ENCODE results near the gene SERPIND1. TPM values are rescaled to one million over a fixed set of nuclear protein-coding genes. Genes with fewer than 3 reads are reported as not detected.

The SERPIND1 gene
- total and polyA plus RNA-seq, 2 of the 8 experiments (the other 6 are each of a cell fraction or from before 2014, with no cell fraction given), result not detected

DNA sequence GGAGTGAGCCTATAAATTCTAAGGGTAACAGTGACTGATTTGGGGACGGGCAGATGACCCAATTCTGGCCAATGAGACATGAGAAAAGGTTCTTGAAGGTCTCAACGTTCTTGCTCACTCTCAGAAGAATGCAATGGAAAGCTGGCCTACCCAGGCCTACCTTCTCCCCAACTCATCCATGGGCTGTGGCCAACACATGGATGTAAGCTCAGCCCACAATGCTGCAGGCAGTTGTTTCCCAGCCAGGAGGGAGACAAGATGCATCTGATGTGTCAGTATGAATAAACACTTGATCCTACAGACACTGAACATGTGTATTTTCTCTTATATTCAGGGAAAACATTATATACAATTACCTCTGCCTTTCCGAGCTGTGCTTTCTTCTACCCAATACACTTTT, 60.3 kb downstream of the SERPIND1 start:
- Histone ChIP-seq H2BK5ac (ENCODE audit: low read depth, low read length) (no peak overlapping the region), H4K20me1 (replicated peaks in 1 of 2; ENCODE audit: control insufficient read depth in 1 of 2, insufficient read depth in 2 of 2, low read length in 2 of 2) (no peaks in the 10 kb centered on the region), H3K27ac (ENCODE audit: low read depth, low read length) (no peak overlapping the region), H4K5ac (ENCODE audit: insufficient read length, low read depth, low read length) (no peak overlapping the region), H2BK15ac (ENCODE audit: low read length) (no peak overlapping the region), H3K23me2 (ENCODE audit: low read depth, low read length) (no peaks in the 10 kb centered on the region), H3K79me2 (ENCODE audit: control insufficient read depth in 1 of 2, insufficient read depth in 2 of 2, low read length in 2 of 2) (no peaks in the 10 kb centered on the region), H3K4me2 (ENCODE audit: insufficient read depth in 1 of 2, low read depth in 2 of 2, low read length in 2 of 2) (no peak overlapping the region), H3K23ac (ENCODE audit: insufficient read length) (no peak overlapping the region), H2BK12ac (ENCODE audit: low read depth, low read length) (no peak overlapping the region), H3K4me3 (ENCODE audit: extremely low read depth in 1 of 4, insufficient read depth in 2 of 4, low read depth in 3 of 4, low read length in 4 of 4) (no peak overlapping the region), H3K4me1 (replicated peaks in 1 of 4; ENCODE audit: control insufficient read depth in 3 of 4, insufficient read depth in 4 of 4, low read length in 3 of 4) (no peaks in the 10 kb centered on the region), H2BK120ac (replicated peaks; ENCODE audit: low read depth, low read length) (no peak overlapping the region), H2BK20ac (ENCODE audit: low read length) (no peak overlapping the region), H3K14ac (ENCODE audit: insufficient read length) (no peak overlapping the region), H2AK5ac (ENCODE audit: low read depth, low read length) (no peak overlapping the region), H4K8ac (ENCODE audit: extremely low read depth, insufficient read depth, low read length) (no peak overlapping the region; the same call in 1 of the 2 replicates), H4K91ac (replicated peaks; ENCODE audit: insufficient read length, low read length) (no peak overlapping the region), H3K56ac (replicated peaks; ENCODE audit: insufficient read length, low read depth, low read length) (no peak overlapping the region), H3K9me3 (ENCODE audit: insufficient read depth in 2 of 2, low read depth in 1 of 2, low read length in 1 of 2) (no peaks in the 10 kb centered on the region), H3K9ac (replicated peaks in 1 of 4; ENCODE audit: extremely low read depth in 1 of 4, low read depth in 3 of 4, low read length in 3 of 4) (no peak overlapping the region), H3K79me1 (ENCODE audit: low read depth, low read length) (no peaks in the 10 kb centered on the region), H3K4ac (replicated peaks; ENCODE audit: insufficient read length, low read depth, low read length) (no peak overlapping the region), H3K18ac (ENCODE audit: extremely low read depth, low read length) (no peak overlapping the region), H3K27me3 (replicated peaks in 1 of 4; ENCODE audit: control insufficient read depth in 3 of 4, extremely low read depth in 1 of 4, insufficient read depth in 3 of 4, low read length in 3 of 4) (no peaks in the 10 kb centered on the region), H3K36me3 (ENCODE audit: control insufficient read depth in 2 of 4, insufficient read depth in 4 of 4, low read length in 3 of 4) (peaks cover 0 to 5% (median 1%) of the 10 kb centered on the region in 4 experiments; a peak in 1 of 8 replicates), H2AFZ (ENCODE audit: low read length) (no peak overlapping the region)
- DNase-seq (ENCODE audit: low read depth in 1 of 2, low spot score in 2 of 2) (no peak), FAIRE-seq (no peak)
- CTCF ChIA-PET (ENCODE audit: partially characterized antibody), result interaction anchor here (0.9 to 1.7 kb wide), 2 partner anchors 28 to 30 kb away, joined by 3 to 6 read pairs; no protein-coding TSS in a partner anchor
- POLR2A ChIA-PET (ENCODE audit: partially characterized antibody), result no interaction called here
- 86% methylated on average over 3 of the region's 3 CpGs; no CpG with 5 or more reads in 1 of the 2 experiments for WGBS, 2 experiments (ENCODE audit: extremely low coverage in 1 of 2, insufficient coverage in 1 of 2, insufficient read length in 1 of 2, insufficient replicate concordance in 2 of 2, low coverage in 1 of 2, low lambda C conversion rate in 2 of 2, missing lambda C conversion rate in 1 of 2)
- TF ChIP-seq RFX5 (IDR thresholded peaks at IDR 0.05; ENCODE audit: borderline replicate concordance, low read depth, low read length) (no peak), POLR2A (IDR thresholded peaks at IDR 0.05; ENCODE audit: control extremely low read depth in 1 of 2, low read depth in 2 of 2, low read length in 2 of 2) (no peak), GABPA (IDR thresholded peaks at IDR 0.05; ENCODE audit: borderline replicate concordance, insufficient read depth, low read length) (no peak), CHD1 (IDR thresholded peaks at IDR 0.05; ENCODE audit: low read depth, low read length) (no peak), HDAC6 (IDR thresholded peaks at IDR 0.05; ENCODE audit: low read depth, low read length) (no peak), ASH2L (IDR thresholded peaks at IDR 0.05; ENCODE audit: low read length) (no peak), CBX5 (IDR thresholded peaks at IDR 0.05; ENCODE audit: low read depth, low read length) (no peak), SP4 (IDR thresholded peaks at IDR 0.05; ENCODE audit: low read length) (no peak), CEBPB (IDR thresholded peaks at IDR 0.05; ENCODE audit: low read depth, low read length) (no peak), TCF12 (IDR thresholded peaks at IDR 0.05; ENCODE audit: low read depth, low read length) (no peak), SP2 (IDR thresholded peaks at IDR 0.05; ENCODE audit: low read length) (no peak), TAF7 (optimal IDR thresholded peaks at IDR 0.05; ENCODE audit: borderline replicate concordance, low read depth, low read length) (no peak), TEAD4 (IDR thresholded peaks at IDR 0.05; ENCODE audit: low read depth, low read length) (no peak), YY1 (IDR thresholded peaks at IDR 0.05; ENCODE audit: low read depth, low read length) (no peak)
- TF ChIP-seq, protein P1, sequence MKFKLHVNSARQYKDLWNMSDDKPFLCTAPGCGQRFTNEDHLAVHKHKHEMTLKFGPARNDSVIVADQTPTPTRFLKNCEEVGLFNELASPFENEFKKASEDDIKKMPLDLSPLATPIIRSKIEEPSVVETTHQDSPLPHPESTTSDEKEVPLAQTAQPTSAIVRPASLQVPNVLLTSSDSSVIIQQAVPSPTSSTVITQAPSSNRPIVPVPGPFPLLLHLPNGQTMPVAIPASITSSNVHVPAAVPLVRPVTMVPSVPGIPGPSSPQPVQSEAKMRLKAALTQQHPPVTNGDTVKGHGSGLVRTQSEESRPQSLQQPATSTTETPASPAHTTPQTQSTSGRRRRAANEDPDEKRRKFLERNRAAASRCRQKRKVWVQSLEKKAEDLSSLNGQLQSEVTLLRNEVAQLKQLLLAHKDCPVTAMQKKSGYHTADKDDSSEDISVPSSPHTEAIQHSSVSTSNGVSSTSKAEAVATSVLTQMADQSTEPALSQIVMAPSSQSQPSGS (IDR thresholded peaks at IDR 0.05; ENCODE audit: low read length), result no peak

Measured in H1 (cell line).